A673 (cell line): ENCODE measurements around the gene NF1.

ENCODE experiments used
- CTCF ChIP-seq: fragments of 300-800, 200-600 bp; sonication (generic); conservative IDR thresholded peaks from 2 replicates; pipeline ENCODE4 v1.5.1; 2017; ENCODE audit warnings: low read depth, mild to moderate bottlenecking, antibody characterized with exemption, low read length, moderate library complexity, mixed read lengths
- EZH2 ChIP-seq: fragments of 200-600 bp; sonication (generic); IDR thresholded peaks from 2 replicates; pipeline ENCODE4 v1.6.1; 2017; ENCODE audit warnings: borderline replicate concordance, low read depth, mild to moderate bottlenecking, mixed read lengths, antibody characterized with exemption, low read length; ENCODE audit not compliant: poor library complexity, severe bottlenecking

- TF ChIP-seq CTCF, result no peak
- TF ChIP-seq EZH2, result no peak
Observed at GRCh38 chr17:31089471-31089870, 5.3 kb upstream of the NF1 start.
